GM23248 (cell line): ENCODE measurements around the gene STXBP6. TPM values are rescaled to one million over a fixed set of nuclear protein-coding genes. Genes with fewer than 3 reads are reported as not detected.

Source experiments
- DNase-seq: peaks from one replicate; pipeline ENCODE4 v3.0.0-alpha.2; 2015
- H2AFZ ChIP-seq: fragments of 200-600 bp; sonication (generic); 2 replicates; pipeline ENCODE4 v1.6.1; 2016; ENCODE audit warnings: antibody characterized with exemption
- H3F3A ChIP-seq: fragments of 200-600 bp; sonication (generic); 2 replicates; pipeline ENCODE4 v1.6.1; 2016; ENCODE audit warnings: mild to moderate bottlenecking, antibody characterized with exemption, mixed run types; ENCODE audit not compliant: insufficient read depth
- H3K27ac ChIP-seq: fragments of 200-600 bp; sonication (generic); 2 replicates; pipeline ENCODE4 v1.5.1; 2016; ENCODE audit warnings: mild to moderate bottlenecking
- H3K27me3 ChIP-seq: fragments of 200-600 bp; sonication (generic); replicated peaks from 2 replicates; pipeline ENCODE4 v1.6.1; 2016; ENCODE audit warnings: mild to moderate bottlenecking; ENCODE audit not compliant: insufficient read depth
- H3K36me3 ChIP-seq: fragments of 200-600 bp; sonication (generic); 2 replicates; pipeline ENCODE4 v1.6.1; 2016; ENCODE audit warnings: low read depth, mild to moderate bottlenecking
- H3K4me1 ChIP-seq: fragments of 200-600 bp; sonication (generic); 2 replicates; pipeline ENCODE4 v1.6.1; 2016; ENCODE audit warnings: mild to moderate bottlenecking; ENCODE audit not compliant: insufficient read depth
- H3K4me2 ChIP-seq: fragments of 200-600 bp; sonication (generic); one replicate; pipeline ENCODE4 v1.6.1; 2016; ENCODE audit warnings: mild to moderate bottlenecking; ENCODE audit not compliant: unreplicated experiment
- H3K4me3 ChIP-seq: fragments of 200-600 bp; sonication (generic); 2 replicates; pipeline ENCODE4 v1.5.1; 2016; ENCODE audit warnings: mild to moderate bottlenecking
- H3K79me2 ChIP-seq: fragments of 200-600 bp; sonication (generic); 2 replicates; pipeline ENCODE4 v1.6.1; 2016; ENCODE audit warnings: mild to moderate bottlenecking; ENCODE audit not compliant: insufficient read depth
- H3K9ac ChIP-seq: fragments of 200-600 bp; sonication (generic); 2 replicates; pipeline ENCODE4 v1.6.1; 2016; ENCODE audit warnings: mild to moderate bottlenecking
- H3K9me2 ChIP-seq: fragments of 200-600 bp; sonication (generic); 2 replicates; pipeline ENCODE4 v1.6.1; 2016; ENCODE audit warnings: mixed run types, mild to moderate bottlenecking, moderate library complexity; ENCODE audit not compliant: insufficient read depth
- H3K9me3 ChIP-seq: fragments of 200-600 bp; sonication (generic); one replicate; pipeline ENCODE4 v1.6.1; 2017; ENCODE audit warnings: low read depth
- H4K20me1 ChIP-seq: fragments of 200-600 bp; sonication (generic); 2 replicates; pipeline ENCODE4 v1.6.0; 2016; ENCODE audit not compliant: insufficient read depth
- EZH2 ChIP-seq: fragments of 200-600 bp; sonication (generic); IDR thresholded peaks from 2 replicates; pipeline ENCODE4 v1.6.1; 2018; ENCODE audit warnings: antibody characterized with exemption, mild to moderate bottlenecking; ENCODE audit not compliant: insufficient read depth, poor library complexity, severe bottlenecking
- EZH2phosphoT487 ChIP-seq: fragments of 200-600 bp; sonication (generic); IDR thresholded peaks from 2 replicates; pipeline ENCODE4 v1.6.1; 2018; ENCODE audit warnings: antibody characterized with exemption, moderate library complexity, mild to moderate bottlenecking, low read depth; ENCODE audit not compliant: insufficient read depth
- WGBS, 2 experiments: methylation state at CpG; one replicate each; pipeline ENCODE4 v1.1.6; 2015 to 2017; ENCODE audit warnings: low lambda C conversion rate in 2 of 2, low coverage in 1 of 2; ENCODE audit errors: missing lambda C conversion rate in 2 of 2; 5-methylcytosine and 5-hydroxymethylcytosine counted together
- in situ Hi-C: fragments of 300-500 bp; cut with MboI; formaldehyde crosslinking; loops from 2 replicates; pipeline ENCODE4 v1.15.0; 2020
- polyA plus RNA-seq: library from polyadenylated mRNA; unstranded; fragments of >200 nt; fragmentation: Nextera tagmentation; extraction: Ambion mirVana; gene quantifications from 2 replicates; pipeline ENCODE4 v1.2.1, GENCODE V29; 2016
- total RNA-seq: library from RNA; depleted of rRNA; stranded (reverse); fragments of >200 nt; shearing (Covaris generic); gene quantifications from 2 replicates; pipeline ENCODE4 v1.2.3, GENCODE V29; 2014

The STXBP6 gene
- total and polyA plus RNA-seq, 2 experiments from 2014 or later = 13.9 to 19.6 TPM

- Histone ChIP-seq H2AFZ (no peak overlapping the region), H3K27me3 (no peaks in the 10 kb centered on the region), H3K79me2 (no peaks in the 10 kb centered on the region), H3K4me2 (no peak overlapping the region), H3K4me3 (no peak overlapping the region), H4K20me1 (no peaks in the 10 kb centered on the region), H3K9ac (no peak overlapping the region), H3K9me2 (no peaks in the 10 kb centered on the region), H3K27ac (no peak overlapping the region), H3K9me3 (no peaks in the 10 kb centered on the region), H3K36me3 (no peaks in the 10 kb centered on the region), H3K4me1 (0 out of 2 replicates have a peak, but pooled peaks cover 7% of the 10 kb centered on the region), H3F3A (no peaks in the 10 kb centered on the region)
- WGBS, 2 experiments = 92 to 95% methylated on average over 2 of the region's 2 CpGs
- no peak for DNase-seq
- in situ Hi-C loops = loop anchor here (10.0 kb wide), 2 partner anchors 230 to 320 kb away; no protein-coding TSS in a partner anchor
- TF ChIP-seq EZH2phosphoT487 = no peak
Observed at GRCh38 chr14:24814346-24814745, 235.6 kb downstream of the STXBP6 start.

DNA sequence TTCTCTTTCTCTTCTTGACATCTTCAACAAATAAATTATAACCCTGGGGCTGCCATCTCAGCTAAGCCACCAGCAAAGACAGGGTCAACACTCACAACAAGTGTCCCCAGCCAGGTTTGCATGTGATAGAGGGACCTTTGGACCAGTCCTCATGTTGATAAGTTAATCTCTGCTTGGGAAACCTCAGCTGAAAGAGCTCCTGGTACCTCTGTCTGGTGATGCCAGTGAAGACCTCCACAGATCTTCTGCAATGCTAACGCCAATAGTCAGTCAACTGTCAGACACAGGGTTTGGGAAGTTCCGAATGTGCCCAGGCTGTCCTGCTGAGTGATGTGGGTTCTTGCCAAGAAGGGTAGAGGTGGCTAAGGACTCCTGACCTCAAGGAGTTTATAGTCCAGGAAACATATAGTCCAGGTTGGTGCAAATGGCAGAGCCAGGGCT, 236.1 kb downstream of the STXBP6 start:
- H3K27me3 ChIP-seq = no peaks in the 10 kb centered on the region
- no peak for DNase-seq
- no peaks in the 10 kb centered on the region for H3F3A ChIP-seq
- no peaks in the 10 kb centered on the region for H3K79me2 ChIP-seq
- no peak overlapping the region for H3K4me2 ChIP-seq
- no peaks in the 10 kb centered on the region for H3K9me2 ChIP-seq
- H3K4me1 ChIP-seq = 0 out of 2 replicates have a peak, but pooled peaks cover 7% of the 10 kb centered on the region
- no peak overlapping the region for H3K4me3 ChIP-seq
- H2AFZ ChIP-seq = no peak overlapping the region
- H3K27ac ChIP-seq = no peak overlapping the region
- no peak for TF ChIP-seq EZH2
- TF ChIP-seq EZH2phosphoT487 = no peak
- H3K9ac ChIP-seq = no peak overlapping the region
- 84 to 90% methylated on average over 2 of the region's 2 CpGs for WGBS, 2 experiments
- in situ Hi-C loops = loop anchor here (10.0 kb wide), 2 partner anchors 231 to 321 kb away; no protein-coding TSS in a partner anchor
- no peaks in the 10 kb centered on the region for H3K9me3 ChIP-seq
- H4K20me1 ChIP-seq = no peaks in the 10 kb centered on the region
- H3K36me3 ChIP-seq = no peaks in the 10 kb centered on the region

- H3K27ac ChIP-seq = no peak overlapping the region
- DNase-seq = no peak
- no peak overlapping the region for H3K4me2 ChIP-seq
- H3K27me3 ChIP-seq = no peaks in the 10 kb centered on the region
- H3K9me2 ChIP-seq = no peaks in the 10 kb centered on the region
- no peaks in the 10 kb centered on the region for H3K79me2 ChIP-seq
- in situ Hi-C loops = loop anchor here (10.0 kb wide), 2 partner anchors 232 to 322 kb away; no protein-coding TSS in a partner anchor
- H3K9me3 ChIP-seq = no peaks in the 10 kb centered on the region
- H3K4me1 ChIP-seq = 0 out of 2 replicates have a peak, but pooled peaks cover 7% of the 10 kb centered on the region
- no peak overlapping the region for H2AFZ ChIP-seq
- no peaks in the 10 kb centered on the region for H3K36me3 ChIP-seq
- TF ChIP-seq EZH2 (no peak), EZH2phosphoT487 (no peak)
- H4K20me1 ChIP-seq = no peaks in the 10 kb centered on the region
- no peak overlapping the region for H3K9ac ChIP-seq
- 82 to 87% methylated on average over 6 of the region's 6 CpGs for WGBS, 2 experiments
- no peaks in the 10 kb centered on the region for H3F3A ChIP-seq
- H3K4me3 ChIP-seq = no peak overlapping the region
Observed at GRCh38 chr14:24813089-24813815, 236.7 kb downstream of the STXBP6 start.

DNA sequence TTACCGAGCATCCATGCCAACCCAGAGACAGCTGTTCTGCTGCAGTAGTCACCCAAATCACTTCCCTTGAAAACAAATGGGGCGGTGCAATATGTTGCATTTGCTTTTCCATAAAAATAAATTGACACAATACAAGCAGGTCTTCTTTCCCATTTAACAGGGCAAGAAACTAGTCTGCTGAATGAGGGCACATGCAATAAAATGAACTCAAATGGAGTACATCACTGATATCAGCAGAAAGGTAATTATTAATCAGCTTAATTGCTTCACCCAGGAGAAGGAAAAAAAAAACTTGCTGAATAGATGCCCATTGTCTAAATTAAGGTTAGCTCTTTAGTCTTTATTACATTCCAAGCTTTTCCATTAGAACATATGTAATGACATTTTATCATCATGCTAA, 240.8 kb downstream of the STXBP6 start:
- Histone ChIP-seq H3K4me1 (no peaks in the 10 kb centered on the region), H3K9me3 (no peaks in the 10 kb centered on the region), H3K36me3 (no peaks in the 10 kb centered on the region), H3K27me3 (no peaks in the 10 kb centered on the region), H3F3A (0 out of 2 replicates have a peak, but pooled peaks cover 5% of the 10 kb centered on the region), H2AFZ (no peak overlapping the region), H3K4me2 (no peak overlapping the region), H3K27ac (no peak overlapping the region), H3K79me2 (no peaks in the 10 kb centered on the region), H3K9me2 (no peaks in the 10 kb centered on the region), H3K4me3 (no peak overlapping the region), H4K20me1 (no peaks in the 10 kb centered on the region), H3K9ac (no peak overlapping the region)
- no peak for DNase-seq
- in situ Hi-C loops = loop anchor here (10.0 kb wide), 1 partner anchor 346 kb away; no protein-coding TSS in a partner anchor
- 91 to 100% methylated on average over 2 of the region's 2 CpGs for WGBS, 2 experiments
- TF ChIP-seq EZH2 (no peak), EZH2phosphoT487 (no peak)
